ENCODE data around the gene ZBTB12. TPM values are rescaled to one million over a fixed set of nuclear protein-coding genes. Genes with fewer than 3 reads are reported as not detected.

Gene ZBTB12
- total and polyA plus RNA-seq, 2 of the 8 experiments (the other 6 are each of a cell fraction or from before 2014, with no cell fraction given): 20.7 to 40.8 TPM

DNA sequence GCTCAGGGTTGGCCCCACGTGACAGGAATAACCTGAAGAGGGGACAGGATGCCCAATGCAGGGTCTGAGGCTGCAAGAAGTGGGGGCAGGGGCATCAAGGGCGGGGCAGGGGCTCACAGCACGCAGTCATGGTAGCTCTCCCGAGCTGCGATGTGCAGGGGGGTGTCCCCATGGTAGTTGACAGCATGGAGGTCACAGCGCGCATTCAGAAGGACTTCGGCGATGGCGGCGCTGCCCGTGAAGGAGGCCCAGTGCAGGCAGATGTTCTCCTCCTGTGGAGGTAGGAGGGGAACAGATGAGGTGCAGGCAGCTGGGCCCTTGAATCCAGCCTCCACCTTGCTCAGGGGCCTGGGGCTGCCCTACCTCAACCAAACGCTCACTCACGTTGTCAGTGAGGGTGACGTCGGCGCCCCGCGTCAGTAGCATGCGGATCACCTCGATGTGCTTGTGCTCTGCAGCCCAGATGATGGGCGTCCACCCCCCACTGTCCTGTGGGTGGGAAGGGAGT is 17.3 kb downstream of the ZBTB12 start:
- Histone ChIP-seq H3K23me2 (ENCODE audit: low read depth, low read length) (no peaks in the 10 kb centered on the region), H3K9me3 (ENCODE audit: insufficient read depth in 2 of 2, low read depth in 1 of 2, low read length in 1 of 2) (no peaks in the 10 kb centered on the region), H3K56ac (replicated peaks; ENCODE audit: insufficient read length, low read depth, low read length) (no peak overlapping the region), H3K27me3 (replicated peaks in 1 of 4; ENCODE audit: control insufficient read depth in 3 of 4, extremely low read depth in 1 of 4, insufficient read depth in 3 of 4, low read length in 3 of 4) (no peaks in the 10 kb centered on the region), H3K4me1 (replicated peaks in 1 of 4; ENCODE audit: control insufficient read depth in 3 of 4, insufficient read depth in 4 of 4, low read length in 3 of 4) (no peaks in the 10 kb centered on the region), H2BK15ac (ENCODE audit: low read length) (no peak overlapping the region), H3K27ac (ENCODE audit: low read depth, low read length) (no peak overlapping the region), H2BK120ac (replicated peaks; ENCODE audit: low read depth, low read length) (no peak overlapping the region), H3K79me2 (ENCODE audit: control insufficient read depth in 1 of 2, insufficient read depth in 2 of 2, low read length in 2 of 2) (no peaks in the 10 kb centered on the region; a peak in 1 of 4 replicates), H2AFZ (ENCODE audit: low read length) (no peak overlapping the region), H2AK5ac (ENCODE audit: low read depth, low read length) (no peak overlapping the region), H3K4me2 (ENCODE audit: insufficient read depth in 1 of 2, low read depth in 2 of 2, low read length in 2 of 2) (no peak overlapping the region), H4K5ac (ENCODE audit: insufficient read length, low read depth, low read length) (no peak overlapping the region), H3K36me3 (ENCODE audit: control insufficient read depth in 2 of 4, insufficient read depth in 4 of 4, low read length in 3 of 4) (peaks cover 45 to 90% (median 75%) of the 10 kb centered on the region in 4 experiments), H4K91ac (replicated peaks; ENCODE audit: insufficient read length, low read length) (no peak overlapping the region), H3K4me3 (ENCODE audit: extremely low read depth in 1 of 4, insufficient read depth in 2 of 4, low read depth in 3 of 4, low read length in 4 of 4) (no peak overlapping the region), H3K9ac (replicated peaks in 1 of 4; ENCODE audit: extremely low read depth in 1 of 4, low read depth in 3 of 4, low read length in 3 of 4) (no peak overlapping the region), H4K20me1 (replicated peaks in 1 of 2; ENCODE audit: control insufficient read depth in 1 of 2, insufficient read depth in 2 of 2, low read length in 2 of 2) (peaks cover 5 to 26% of the 10 kb centered on the region in 2 experiments), H3K4ac (replicated peaks; ENCODE audit: insufficient read length, low read depth, low read length) (no peak overlapping the region), H3K23ac (ENCODE audit: insufficient read length) (no peak overlapping the region), H3K79me1 (ENCODE audit: low read depth, low read length) (no peaks in the 10 kb centered on the region; the same call in 1 of the 2 replicates), H4K8ac (ENCODE audit: extremely low read depth, insufficient read depth, low read length) (no peak overlapping the region; the same call in 1 of the 2 replicates), H3K14ac (ENCODE audit: insufficient read length) (no peak overlapping the region), H2BK5ac (ENCODE audit: low read depth, low read length) (no peak overlapping the region), H3K18ac (ENCODE audit: extremely low read depth, low read length) (no peak overlapping the region), H2BK12ac (ENCODE audit: low read depth, low read length) (no peak overlapping the region), H2BK20ac (ENCODE audit: low read length) (no peak overlapping the region)
- 99% methylated on average over 20 of the region's 22 CpGs; no CpG with 5 or more reads in 1 of the 2 experiments for WGBS, 2 experiments (ENCODE audit: extremely low coverage in 1 of 2, insufficient coverage in 1 of 2, insufficient read length in 1 of 2, insufficient replicate concordance in 2 of 2, low coverage in 1 of 2, low lambda C conversion rate in 2 of 2, missing lambda C conversion rate in 1 of 2)
- FAIRE-seq (no peak), DNase-seq (ENCODE audit: low read depth in 1 of 2, low spot score in 2 of 2) (no peak)
- CTCF ChIA-PET (ENCODE audit: partially characterized antibody): interaction anchor here (0.5 to 1.5 kb wide), 4 partner anchors 25 to 1158 kb away, joined by 3 to 4 read pairs (median 4); no protein-coding TSS in a partner anchor
- POLR2A ChIA-PET (ENCODE audit: partially characterized antibody): interaction anchor here (0.8 to 3.2 kb wide), 9 partner anchors 7 to 246 kb away, joined by 3 to 10 read pairs (median 6); partner anchors contain the start of gene EHMT2
- TF ChIP-seq SP2 (IDR thresholded peaks at IDR 0.05; ENCODE audit: low read length): no peak
- no peak for TF ChIP-seq SIN3A (conservative IDR thresholded peaks at IDR 0.05 in 1 of 2, IDR thresholded peaks at IDR 0.05 in 1 of 2; ENCODE audit: low read depth in 1 of 2, low read length in 2 of 2)
- no peak for TF ChIP-seq GABPA (IDR thresholded peaks at IDR 0.05; ENCODE audit: borderline replicate concordance, insufficient read depth, low read length)
- TF ChIP-seq, protein P1, sequence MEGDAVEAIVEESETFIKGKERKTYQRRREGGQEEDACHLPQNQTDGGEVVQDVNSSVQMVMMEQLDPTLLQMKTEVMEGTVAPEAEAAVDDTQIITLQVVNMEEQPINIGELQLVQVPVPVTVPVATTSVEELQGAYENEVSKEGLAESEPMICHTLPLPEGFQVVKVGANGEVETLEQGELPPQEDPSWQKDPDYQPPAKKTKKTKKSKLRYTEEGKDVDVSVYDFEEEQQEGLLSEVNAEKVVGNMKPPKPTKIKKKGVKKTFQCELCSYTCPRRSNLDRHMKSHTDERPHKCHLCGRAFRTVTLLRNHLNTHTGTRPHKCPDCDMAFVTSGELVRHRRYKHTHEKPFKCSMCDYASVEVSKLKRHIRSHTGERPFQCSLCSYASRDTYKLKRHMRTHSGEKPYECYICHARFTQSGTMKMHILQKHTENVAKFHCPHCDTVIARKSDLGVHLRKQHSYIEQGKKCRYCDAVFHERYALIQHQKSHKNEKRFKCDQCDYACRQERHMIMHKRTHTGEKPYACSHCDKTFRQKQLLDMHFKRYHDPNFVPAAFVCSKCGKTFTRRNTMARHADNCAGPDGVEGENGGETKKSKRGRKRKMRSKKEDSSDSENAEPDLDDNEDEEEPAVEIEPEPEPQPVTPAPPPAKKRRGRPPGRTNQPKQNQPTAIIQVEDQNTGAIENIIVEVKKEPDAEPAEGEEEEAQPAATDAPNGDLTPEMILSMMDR (IDR thresholded peaks at IDR 0.05; ENCODE audit: control extremely low read depth in 1 of 3, insufficient read depth in 1 of 3, low read depth in 1 of 3, low read length in 3 of 3): no peak
- no peak for TF ChIP-seq TEAD4 (IDR thresholded peaks at IDR 0.05; ENCODE audit: low read depth, low read length)
- no peak for TF ChIP-seq MAFK (IDR thresholded peaks at IDR 0.05; ENCODE audit: low read depth, low read length)
- TF ChIP-seq POU5F1 (IDR thresholded peaks at IDR 0.05; ENCODE audit: low read depth, low read length): no peak
- no peak for TF ChIP-seq HDAC6 (IDR thresholded peaks at IDR 0.05; ENCODE audit: low read depth, low read length)
- TF ChIP-seq CBX5 (IDR thresholded peaks at IDR 0.05; ENCODE audit: low read depth, low read length): no peak
- TF ChIP-seq EGR1 (IDR thresholded peaks at IDR 0.05; ENCODE audit: borderline replicate concordance, low read depth, low read length): no peak
- TF ChIP-seq POLR2A (IDR thresholded peaks at IDR 0.05; ENCODE audit: control extremely low read depth in 1 of 2, low read depth in 2 of 2, low read length in 2 of 2): no peak
